Measurements from ENCODE around the gene POLR2L. TPM values are rescaled to one million over a fixed set of nuclear protein-coding genes. Genes with fewer than 3 reads are reported as not detected.

The POLR2L gene
- polyA plus RNA-seq, 4 donors = 84.8 to 149 (median 111) TPM

DNA sequence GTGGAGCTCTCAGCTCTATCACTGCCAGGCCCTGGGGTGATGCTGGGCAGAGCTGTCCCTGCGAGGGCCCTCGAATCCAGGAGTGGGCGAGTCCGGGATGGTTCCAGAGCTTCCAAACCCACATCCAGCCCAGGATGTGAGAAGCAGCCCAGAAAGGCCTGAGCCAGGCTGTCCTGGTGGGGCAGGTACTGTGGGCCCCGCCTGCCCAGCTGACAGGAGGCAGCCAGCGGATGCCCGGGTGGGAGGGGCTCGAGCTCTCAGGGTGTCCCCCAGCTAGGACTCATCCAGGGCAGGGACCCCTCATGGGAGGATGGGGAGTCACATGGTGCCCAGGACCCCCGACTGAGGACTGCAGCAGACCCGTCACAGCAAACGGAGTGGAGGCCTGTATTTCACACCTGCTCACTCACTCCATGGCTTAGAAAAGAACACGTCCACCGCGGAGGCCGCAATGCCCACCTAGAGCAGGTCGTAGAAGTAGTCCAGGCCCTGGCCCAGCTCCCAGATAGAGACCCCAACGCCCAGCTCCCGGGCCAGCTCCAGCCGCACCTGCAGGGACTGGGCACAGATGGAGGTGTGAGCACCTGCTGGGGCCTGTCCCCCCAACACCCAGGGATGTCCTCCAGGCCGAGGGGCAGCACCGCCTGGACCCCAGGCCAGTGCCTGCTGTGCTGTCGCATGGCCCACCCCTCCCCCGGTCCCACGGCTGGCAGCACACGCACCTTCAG lies 27.2 kb upstream of the POLR2L start:
- no peak for DNase-seq (ENCODE audit: low read depth in 4 of 4, low spot score in 2 of 4)

DNA sequence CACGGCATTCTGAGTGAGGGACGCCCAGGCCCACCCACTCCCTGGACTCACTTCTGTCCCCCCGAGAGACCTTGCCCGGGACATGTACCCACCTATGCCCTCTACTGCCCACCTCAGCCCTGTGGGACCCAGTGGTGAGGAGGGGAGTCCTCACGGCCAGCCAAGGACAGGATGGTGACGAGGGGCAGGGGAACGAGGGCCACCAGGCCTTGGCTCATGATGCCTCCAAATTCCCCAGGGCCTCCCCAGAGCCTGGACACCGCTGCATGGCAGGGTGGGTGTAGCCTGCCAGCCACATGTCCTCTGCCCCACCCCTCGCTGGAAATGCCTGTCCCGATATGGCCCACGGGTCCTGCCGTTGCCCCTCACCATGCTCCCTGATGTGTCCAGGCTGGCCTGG lies 26.5 kb upstream of the POLR2L start:
- DNase-seq (ENCODE audit: low read depth in 4 of 4, low spot score in 2 of 4) = no peak

DNA sequence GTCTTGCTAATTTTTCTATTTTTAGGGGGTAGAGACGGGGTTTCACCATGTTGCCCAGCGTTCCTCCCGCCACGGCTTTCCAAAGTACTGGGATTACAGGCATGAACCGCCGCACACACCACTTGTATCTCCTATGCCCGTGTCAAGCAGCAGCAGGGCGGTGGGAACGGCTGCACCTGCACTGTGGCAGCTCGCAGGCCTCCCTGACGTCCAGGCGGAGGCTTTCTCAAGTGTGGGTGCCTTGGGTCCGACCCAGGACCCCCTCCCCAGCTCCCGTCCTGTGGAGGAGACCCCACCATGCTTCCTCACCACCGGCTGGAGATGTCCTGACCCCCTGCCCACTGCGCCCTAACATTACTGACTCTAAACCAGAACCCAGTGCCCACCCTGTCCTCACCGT lies 26.1 kb upstream of the POLR2L start:
- DNase-seq (ENCODE audit: low read depth in 4 of 4, low spot score in 2 of 4) = no peak

DNA sequence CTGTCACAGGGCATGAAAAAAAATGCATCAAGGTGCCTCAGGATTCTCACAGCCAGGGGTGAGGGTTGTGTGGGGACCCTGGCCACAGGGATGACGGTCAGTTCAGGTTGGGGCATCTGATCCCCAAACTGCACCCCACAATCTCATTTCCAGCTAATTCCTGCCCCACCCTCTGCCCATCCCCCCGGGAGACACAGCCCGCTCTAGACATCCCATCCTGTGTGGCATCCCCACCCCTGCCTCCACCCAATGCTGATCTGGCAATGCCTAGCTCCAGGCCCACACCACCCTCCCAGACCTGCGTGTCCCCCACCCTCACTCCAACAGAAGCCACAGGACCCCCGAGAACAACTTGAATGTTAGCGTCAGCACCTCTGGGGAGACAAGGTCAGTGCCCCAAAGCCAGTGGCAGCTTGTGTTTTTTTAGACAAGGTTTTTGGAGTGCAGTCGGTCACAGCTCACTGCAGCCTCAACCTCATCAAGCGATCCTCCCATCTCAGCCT lies 25.6 kb upstream of the POLR2L start:
- DNase-seq (ENCODE audit: low read depth in 4 of 4, low spot score in 2 of 4) = no peak

DNA sequence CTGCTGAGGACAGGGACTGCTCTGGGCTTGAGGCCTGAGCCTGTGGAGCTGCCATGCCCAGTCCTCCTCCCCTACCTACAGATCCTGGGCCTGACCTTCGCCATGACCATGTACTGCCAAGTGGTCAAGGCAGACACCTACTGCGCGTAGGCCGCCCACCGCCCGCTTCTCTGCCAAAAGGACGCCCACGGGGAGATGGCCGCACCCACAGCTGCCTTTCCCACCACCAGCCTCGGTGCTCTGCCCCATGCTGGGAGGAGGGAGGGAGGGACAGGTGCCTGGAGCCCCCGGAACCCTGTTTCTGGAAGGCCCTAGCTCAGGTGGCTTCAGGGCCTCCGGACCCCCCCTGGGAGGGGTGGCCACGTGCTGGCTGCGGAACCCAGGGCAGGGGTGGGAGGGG lies 24.2 kb upstream of the POLR2L start:
- DNase-seq (ENCODE audit: low read depth in 4 of 4, low spot score in 2 of 4) = no peak

DNA sequence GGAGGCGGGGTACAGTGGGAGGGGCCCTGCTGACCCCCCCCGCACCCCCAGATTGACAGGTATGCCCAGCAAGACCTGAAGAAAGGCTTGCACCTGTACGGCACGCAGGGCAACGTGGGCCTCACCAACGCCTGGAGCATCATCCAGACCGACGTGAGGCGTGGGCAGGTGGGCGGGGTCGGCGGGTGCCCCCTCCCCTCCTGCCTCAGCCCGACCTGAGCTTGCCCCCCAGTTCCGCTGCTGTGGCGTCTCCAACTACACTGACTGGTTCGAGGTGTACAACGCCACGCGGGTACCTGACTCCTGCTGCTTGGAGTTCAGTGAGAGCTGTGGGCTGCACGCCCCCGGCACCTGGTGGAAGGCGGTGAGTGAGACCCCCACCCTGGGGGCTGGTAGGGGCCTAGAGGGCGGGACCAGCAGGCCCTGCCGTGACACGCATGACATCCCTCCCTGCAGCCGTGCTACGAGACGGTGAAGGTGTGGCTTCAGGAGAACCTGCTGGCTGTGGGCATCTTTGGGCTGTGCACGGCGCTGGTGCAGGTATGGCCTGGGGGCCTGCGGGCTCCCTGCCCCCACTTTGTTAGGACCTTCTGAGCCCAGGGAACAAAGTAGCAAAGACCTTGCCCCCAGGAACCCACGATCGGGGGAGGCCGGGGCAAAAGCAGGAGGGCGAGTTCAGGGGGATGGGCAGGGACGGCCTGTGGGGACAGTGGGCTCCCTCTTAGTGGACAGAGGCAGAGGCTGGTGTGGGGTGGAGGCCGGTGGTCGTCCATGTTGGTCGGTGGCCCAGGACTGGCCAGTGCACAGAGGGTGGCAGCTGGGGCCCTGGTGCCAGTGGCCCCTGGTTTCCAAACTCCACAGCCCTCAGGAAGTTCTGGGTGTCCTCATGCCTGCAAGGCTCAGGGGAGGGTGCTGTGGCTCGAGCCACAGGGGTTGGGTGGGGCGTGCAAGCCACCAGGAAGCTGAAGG lies 23.4 kb upstream of the POLR2L start:
- DNase-seq (ENCODE audit: low read depth in 4 of 4, low spot score in 2 of 4) = no peak

DNA sequence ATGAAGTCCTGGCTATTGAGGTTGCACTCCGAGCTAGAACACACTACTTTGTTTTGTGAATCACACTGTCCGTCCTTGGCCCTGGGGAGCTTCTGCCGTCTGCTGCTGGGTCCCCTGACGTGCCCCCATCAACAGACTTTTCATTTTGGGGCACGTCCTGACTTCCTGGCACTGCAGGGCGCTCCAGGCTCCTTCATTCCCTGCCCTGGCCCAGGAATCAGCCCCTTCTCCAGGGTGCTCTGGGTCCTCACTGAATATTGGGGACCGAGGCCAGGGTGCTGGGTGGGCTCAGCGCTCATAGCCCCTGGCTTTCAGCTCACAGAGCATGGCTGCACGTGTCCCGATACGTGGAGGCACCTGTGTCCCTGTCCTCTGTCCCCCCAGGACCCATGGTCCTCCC lies 22.6 kb upstream of the POLR2L start:
- DNase-seq (ENCODE audit: low read depth in 4 of 4, low spot score in 2 of 4) = no peak

DNA sequence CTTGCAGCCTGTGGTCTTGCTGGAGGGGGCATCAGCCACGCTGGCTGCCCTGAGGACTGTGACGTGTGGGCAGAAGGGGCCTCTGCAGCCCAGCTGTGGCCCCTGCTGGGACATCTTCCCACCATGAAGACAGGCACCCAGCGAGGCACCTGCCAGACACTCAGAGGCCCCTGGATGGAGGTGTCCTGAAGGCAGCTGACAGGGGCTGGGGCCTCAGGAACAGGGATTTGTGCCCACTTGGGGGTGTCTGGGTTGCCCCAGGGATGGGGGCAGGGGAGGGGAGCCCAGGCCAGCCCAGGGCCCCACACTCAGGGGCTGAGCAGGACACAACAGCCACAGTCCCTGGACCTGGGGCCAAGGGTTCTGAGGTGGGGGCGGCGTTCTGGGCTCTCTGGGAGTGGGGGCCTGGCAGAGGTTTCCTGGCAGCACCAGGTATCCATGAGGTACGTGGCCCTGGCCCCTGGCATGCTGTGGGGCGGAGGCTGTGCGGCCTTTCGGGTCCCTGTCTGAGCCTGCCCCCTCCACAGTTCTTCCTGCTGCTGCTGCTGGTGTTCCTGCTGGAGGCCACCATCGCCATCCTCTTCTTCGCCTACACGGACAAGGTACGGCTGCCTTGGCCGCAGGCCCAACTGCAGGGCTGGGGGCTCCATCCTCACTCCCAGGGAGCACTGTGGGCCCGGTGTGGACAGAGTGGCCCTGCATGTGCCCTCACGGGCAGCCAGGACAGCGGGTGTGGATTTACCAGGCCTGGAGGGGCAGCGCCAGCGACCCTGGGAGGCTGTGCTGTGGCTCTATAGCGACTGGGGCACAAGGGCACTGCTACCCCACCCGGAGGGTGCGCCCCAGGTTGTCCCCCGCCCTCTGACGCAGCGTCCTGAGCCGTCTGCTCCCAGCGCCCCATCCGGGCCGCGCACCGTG lies 21.8 kb upstream of the POLR2L start:
- no peak for DNase-seq (ENCODE audit: low read depth in 4 of 4, low spot score in 2 of 4)

DNA sequence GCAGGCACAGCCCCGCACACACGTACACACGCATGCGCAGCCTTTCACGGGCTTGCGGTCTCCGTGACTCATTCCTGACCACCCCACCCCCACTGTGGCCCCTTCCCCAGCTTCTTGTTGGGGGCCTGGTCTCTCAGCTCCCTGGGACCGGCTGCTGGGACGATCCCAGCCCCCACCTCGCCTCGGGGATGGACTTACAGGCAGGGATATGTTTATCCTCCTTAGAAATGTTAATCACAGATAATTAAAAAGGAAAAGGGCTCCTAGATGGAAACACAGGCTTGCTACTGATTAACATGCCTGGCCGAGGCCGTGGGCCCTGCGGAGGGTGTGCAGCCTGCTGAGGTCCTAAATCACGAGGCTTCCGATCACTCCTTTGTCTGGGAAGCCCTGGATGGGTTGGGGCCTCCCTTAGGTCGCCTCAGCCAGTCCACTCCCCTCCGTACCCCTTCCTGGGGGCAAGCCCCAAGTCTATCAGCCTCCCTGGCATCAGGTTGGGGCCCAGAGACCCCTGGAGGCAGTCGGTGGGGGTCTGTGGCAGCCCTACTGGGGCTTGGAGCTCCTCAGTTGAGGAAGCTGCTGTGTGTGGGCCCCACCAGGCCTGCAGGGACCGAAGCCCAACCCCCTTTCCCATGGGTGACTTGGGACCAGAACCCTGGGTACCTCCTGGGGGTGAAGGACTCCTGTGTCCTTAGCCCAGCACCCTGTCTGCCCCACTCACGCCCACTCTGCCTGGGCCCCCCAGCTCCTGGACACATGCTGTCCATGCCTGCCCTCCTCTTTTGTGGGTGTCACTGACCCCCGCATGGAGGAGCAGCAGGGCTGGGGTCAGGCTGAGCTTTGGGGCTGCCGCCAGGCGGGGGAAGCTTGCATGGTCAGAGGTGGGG lies 20.9 kb upstream of the POLR2L start:
- DNase-seq (ENCODE audit: low read depth in 4 of 4, low spot score in 2 of 4) = no peak

DNA sequence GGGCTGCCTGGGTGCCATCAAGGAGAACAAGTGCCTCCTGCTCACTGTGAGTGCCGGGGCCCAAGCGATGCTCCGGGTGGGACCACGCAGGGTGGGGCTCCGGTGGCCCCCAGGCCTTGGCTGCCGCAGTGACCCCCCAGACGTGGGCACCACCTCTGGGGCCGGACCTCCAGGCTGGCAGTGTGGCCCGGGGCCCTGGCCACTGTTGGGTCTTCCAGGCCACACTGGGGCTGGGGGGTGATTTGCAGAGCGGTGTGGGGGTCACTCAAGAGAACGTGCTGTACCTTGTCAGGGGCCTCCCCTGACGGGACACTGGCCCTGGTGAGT lies 20.3 kb upstream of the POLR2L start:
- no peak for DNase-seq (ENCODE audit: low read depth in 4 of 4, low spot score in 2 of 4)

DNA sequence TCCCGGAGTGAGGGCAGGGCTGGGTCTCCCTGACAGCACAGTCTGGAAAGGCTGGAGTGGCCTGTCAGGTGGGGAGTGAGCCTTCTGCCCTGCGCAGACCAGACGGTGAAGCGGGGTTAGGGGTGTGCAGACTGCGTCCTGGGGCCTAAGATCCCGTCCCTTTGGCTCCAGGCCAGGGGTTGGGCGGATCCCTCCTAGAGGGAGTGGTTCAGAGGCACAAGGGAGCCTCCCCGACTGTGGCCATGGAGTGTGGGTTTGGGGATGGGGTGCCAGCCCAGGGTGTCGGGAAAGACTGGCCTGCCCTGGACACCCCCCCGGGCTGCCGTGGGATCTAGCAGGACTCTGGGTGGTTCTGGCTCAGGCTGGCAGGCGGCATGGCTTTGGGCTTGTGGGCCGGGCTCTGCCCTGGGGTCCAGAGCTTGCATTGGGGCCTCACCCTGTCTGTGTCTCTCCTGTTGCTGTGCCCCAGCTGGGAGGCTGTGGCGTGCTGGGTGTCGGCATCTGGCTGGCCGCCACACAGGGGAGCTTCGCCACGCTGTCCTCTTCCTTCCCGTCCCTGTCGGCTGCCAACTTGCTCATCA lies 19.8 kb upstream of the POLR2L start:
- DNase-seq (ENCODE audit: low read depth in 4 of 4, low spot score in 2 of 4) = no peak

DNA sequence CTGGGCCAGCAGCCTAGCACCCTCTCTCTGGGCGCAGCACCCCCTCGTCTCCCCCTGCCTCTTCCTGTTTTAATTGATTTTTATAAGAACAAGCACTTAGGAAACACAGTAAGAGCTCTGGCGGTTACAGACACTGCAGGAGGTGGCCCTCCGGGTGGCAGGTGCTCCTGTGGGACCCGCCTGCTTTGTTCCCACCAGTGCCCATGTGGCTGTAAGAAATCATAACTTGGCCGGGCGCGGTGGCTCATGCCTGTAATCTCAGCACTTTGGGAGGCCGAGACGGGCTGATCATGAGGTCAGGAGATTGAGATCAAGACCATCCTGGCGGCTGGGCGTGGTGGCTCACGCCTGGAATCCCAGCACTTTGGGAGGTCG lies 18.8 kb upstream of the POLR2L start:
- DNase-seq (ENCODE audit: low read depth in 4 of 4, low spot score in 2 of 4) = no peak

DNA sequence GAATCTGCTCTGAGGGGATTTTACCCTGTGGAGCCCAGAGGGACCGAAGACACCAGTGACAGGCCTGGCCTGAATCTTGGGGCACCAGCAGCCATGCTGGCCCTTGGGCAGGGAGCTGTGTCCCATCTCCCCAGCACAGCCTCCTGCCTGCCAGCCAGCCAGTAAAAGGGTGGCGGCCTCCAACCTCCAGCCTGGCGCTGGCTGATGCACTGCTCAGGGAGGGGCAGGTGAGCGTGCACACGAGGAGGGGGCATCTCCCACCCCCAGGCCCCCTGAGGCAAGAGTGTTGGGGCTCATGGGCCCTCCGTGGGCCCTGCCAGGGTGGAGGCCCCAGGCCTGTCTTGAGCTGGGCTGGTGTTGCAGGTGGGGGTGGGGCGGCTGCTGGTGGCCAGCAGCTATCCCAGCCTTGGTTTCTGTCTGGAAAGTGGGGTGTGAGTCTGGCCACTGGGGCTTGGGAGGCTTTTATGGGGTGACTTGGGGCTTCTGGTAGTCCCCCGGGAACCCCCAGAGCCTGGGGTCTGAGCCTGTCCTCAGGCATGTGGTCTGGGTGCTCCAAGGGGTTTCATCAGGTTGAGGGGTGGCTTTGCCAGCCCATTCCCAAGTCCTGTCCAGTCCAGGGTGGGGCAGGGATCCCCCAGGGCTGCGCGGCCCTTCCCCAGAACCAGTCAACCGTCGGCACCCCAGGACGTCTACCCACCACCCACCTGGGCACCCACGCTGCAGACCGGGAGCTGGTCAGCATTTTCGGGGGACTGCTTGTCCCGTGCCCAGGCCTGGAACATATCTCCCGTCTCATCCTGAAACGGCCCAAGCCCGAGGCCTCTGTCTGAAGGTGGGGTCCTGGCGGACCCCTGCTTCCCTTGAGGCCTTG lies 18.1 kb upstream of the POLR2L start:
- no peak for DNase-seq (ENCODE audit: low read depth in 4 of 4, low spot score in 2 of 4)

DNA sequence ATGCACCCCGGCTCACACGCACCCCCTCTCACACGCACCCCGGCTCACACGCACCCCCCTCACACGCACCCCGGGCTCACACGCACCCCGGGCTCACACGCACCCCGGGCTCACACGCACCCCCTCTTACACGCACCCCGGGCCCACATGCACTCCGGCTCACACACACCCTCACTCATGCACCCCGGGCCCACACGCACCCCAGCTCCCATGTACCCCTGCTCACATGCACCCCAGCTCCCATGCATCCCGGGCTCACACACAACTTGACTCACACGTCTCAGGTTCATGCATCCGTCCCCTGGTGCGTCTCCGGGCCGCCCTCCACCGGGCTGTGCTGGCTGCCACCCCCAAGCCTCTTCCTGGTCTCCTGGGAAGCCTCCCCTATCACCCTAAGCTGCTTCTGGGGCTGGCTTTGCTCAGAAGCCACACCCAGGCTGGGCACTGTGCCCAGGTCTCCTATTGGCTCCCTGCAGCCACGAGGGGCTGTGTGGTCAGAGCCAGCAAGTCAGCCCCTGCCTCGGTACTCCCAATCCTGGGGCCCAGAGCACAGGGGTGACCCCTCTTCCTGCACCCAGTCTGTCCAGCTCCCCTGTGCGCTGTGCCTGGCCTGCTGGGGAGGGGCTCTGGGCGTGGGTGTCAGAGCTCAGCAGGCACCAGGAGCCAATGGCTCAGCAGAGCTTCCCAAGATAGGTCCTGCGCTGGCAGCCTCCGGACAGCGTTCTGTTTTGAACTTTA lies 17.2 kb upstream of the POLR2L start:
- peak in 2 of 4 donors; percentile 50 to 62 for DNase-seq (ENCODE audit: low read depth in 4 of 4, low spot score in 2 of 4)

DNA sequence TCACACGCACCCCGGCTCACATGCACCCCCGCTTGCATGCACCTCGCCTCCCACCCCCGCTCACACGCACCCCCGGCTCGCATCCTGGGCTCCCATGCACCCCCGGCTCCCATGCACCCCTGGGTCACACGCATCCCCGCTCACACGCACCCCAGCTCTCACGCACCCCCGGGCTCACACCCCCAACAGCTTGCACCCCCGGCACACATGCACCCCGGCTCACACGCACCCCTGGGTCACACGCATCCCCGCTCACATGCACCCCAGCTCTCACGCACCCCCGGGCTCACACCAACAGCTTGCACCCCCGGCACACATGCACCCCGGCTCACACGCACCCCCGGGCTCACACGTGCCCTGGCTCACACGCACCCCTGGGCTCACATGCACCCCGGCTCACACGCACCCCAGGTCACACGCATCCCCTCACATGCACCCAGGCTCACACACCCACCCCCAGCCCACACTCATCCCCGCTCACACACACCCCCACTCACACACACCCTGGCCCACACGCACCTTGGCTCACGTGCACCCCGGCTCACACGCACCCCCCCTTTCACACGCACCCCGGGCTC lies 16.5 kb upstream of the POLR2L start:
- DNase-seq (ENCODE audit: low read depth in 4 of 4, low spot score in 2 of 4) = no peak

DNA sequence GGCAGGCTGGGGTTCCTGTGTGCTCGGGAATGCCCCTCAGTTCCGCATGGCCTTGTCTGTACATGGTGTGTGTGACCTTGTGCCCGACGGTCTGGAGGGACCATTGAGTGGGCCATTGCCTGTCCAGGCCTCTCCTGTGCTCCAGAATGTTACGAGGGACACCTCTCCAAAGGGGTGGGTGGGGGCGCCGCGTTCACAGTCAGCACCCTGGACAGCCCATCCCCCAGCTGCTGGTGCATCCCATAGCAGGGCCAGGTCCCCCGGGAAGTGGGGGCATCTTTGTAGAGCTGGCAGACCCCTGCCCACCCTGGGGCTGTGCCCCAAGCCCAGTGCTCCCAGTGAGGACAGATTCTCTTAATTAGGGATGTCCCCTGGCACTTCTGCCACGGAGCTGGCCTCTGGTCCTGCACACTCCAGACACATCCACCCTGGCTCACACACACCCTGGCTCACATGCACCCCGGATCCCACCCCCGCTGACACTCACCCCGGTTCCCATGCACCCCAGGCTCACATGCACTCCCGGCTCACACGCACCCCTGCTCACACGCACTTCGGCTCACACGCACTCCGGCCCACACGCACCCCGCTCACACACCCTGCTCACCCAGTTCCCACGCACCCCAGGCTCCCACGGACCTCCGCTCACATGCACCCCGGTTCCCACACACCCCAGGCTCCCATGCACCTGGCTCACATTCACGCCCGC lies 15.9 kb upstream of the POLR2L start:
- no peak for DNase-seq (ENCODE audit: low read depth in 4 of 4, low spot score in 2 of 4)

DNA sequence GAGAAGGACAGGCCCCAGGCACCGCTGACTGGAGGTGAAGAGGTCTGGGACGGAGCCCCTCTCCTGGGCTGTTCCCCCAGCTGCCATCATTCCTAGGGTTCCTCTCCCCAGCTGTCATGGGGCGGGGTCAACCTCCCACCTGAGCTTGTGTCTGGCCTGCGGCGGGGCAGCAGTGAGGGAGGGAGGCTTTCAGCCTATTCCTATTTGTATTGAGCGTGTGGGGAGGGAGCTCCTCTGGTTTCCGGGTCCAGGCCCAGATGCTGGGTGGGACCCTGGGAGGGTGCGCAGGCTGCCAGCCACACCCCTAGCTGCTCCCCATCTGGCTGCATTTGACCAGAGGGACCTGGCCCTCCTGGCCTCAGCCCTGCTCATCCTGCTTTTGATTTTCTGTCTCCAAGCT lies 14.1 kb upstream of the POLR2L start:
- no peak for DNase-seq (ENCODE audit: low read depth in 4 of 4, low spot score in 2 of 4)

Data from left renal cortex interstitium (tissue), 4 donors.